Neutrophil (primary cell): ENCODE measurements around the gene TLR8.

Experiments
- H3K27ac ChIP-seq: fragments of 200-600 bp; sonication (generic); 2 replicates; pipeline ENCODE4 v1.5.1; 2016; ENCODE audit warnings: mild to moderate bottlenecking, moderate library complexity
- H3K27me3 ChIP-seq: fragments of 200-600 bp; sonication (generic); 2 replicates; pipeline ENCODE4 v1.6.0; 2016; ENCODE audit warnings: mild to moderate bottlenecking
- H3K36me3 ChIP-seq: fragments of 200-600 bp; sonication (generic); 2 replicates; pipeline ENCODE4 v1.5.1; 2017
- H3K4me1 ChIP-seq, 2 experiments: fragments of 200-600 bp in 1 of 2; sonication (generic) in 1 of 2; 1 replicate in 1 of 2; 2 replicates in 1 of 2; pipeline versions ENCODE4 v1.5.1 to v1.6.1; 2013 to 2016; ENCODE audit warnings: low read depth in 1 of 2, low read length in 1 of 2, mild to moderate bottlenecking in 1 of 2, moderate library complexity in 1 of 2; ENCODE audit not compliant: control insufficient read depth in 1 of 2, insufficient read depth in 1 of 2
- H3K4me3 ChIP-seq, 2 experiments: fragments of 200-600 bp in 1 of 2; sonication (generic) in 1 of 2; 1 replicate in 1 of 2; 2 replicates in 1 of 2; pipeline ENCODE4 v1.5.1; 2013 to 2016; ENCODE audit warnings: low read depth in 1 of 2, low read length in 1 of 2, mild to moderate bottlenecking in 1 of 2, moderate library complexity in 1 of 2
- H3K9me3 ChIP-seq: fragments of 200-600 bp; sonication (generic); 2 replicates; pipeline ENCODE4 v1.5.1; 2016
- CTCF ChIP-seq: fragments of 200-600 bp; sonication (generic); IDR thresholded peaks from 2 replicates; pipeline ENCODE4 v1.5.1; 2016; ENCODE audit warnings: antibody characterized with exemption

TLR8 gene

DNA sequence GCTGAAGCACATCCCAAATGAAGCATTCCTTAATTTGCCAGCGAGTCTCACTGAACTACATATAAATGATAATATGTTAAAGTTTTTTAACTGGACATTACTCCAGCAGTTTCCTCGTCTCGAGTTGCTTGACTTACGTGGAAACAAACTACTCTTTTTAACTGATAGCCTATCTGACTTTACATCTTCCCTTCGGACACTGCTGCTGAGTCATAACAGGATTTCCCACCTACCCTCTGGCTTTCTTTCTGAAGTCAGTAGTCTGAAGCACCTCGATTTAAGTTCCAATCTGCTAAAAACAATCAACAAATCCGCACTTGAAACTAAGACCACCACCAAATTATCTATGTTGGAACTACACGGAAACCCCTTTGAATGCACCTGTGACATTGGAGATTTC lies 14.6 kb downstream of the TLR8 start:
- no peak for TF ChIP-seq CTCF
- no peak overlapping the region for H3K4me3 ChIP-seq

GRCh38 chrX:12921886-12922598 lies 15.6 kb downstream of the TLR8 start:
- Histone ChIP-seq H3K4me3 (no peak overlapping the region), H3K36me3 (peaks cover 39% of the 10 kb centered on the region), H3K9me3 (no peaks in the 10 kb centered on the region), H3K27ac (no peak overlapping the region), H3K4me1 (peaks cover 17 to 30% of the 10 kb centered on the region in 2 experiments), H3K27me3 (no peaks in the 10 kb centered on the region)
- TF ChIP-seq CTCF = no peak

More for the DNA sequence above, 14.6 kb downstream of the TLR8 start:
- H3K9me3 ChIP-seq = no peaks in the 10 kb centered on the region
- no peaks in the 10 kb centered on the region for H3K27me3 ChIP-seq
- H3K36me3 ChIP-seq = peaks cover 39% of the 10 kb centered on the region
- H3K4me1 ChIP-seq = peaks cover 17 to 36% of the 10 kb centered on the region in 2 experiments
- H3K27ac ChIP-seq = peak overlapping the region; percentile 65

DNA sequence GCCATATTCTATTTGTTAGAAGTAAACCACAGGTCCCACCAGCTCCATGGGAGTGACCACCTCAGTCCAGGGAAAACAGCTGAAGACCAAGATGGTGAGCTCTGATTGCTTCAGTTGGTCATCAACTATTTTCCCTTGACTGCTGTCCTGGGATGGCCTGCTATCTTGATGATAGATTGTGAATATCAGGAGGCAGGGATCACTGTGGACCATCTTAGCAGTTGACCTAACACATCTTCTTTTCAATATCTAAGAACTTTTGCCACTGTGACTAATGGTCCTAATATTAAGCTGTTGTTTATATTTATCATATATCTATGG lies 16.1 kb downstream of the TLR8 start:
- peaks cover 17 to 30% of the 10 kb centered on the region in 2 experiments for H3K4me1 ChIP-seq
- no peak overlapping the region for H3K4me3 ChIP-seq
- TF ChIP-seq CTCF = no peak
- no peaks in the 10 kb centered on the region for H3K27me3 ChIP-seq
- H3K9me3 ChIP-seq = no peaks in the 10 kb centered on the region
- H3K36me3 ChIP-seq = peaks cover 39% of the 10 kb centered on the region
- H3K27ac ChIP-seq = no peak overlapping the region

DNA sequence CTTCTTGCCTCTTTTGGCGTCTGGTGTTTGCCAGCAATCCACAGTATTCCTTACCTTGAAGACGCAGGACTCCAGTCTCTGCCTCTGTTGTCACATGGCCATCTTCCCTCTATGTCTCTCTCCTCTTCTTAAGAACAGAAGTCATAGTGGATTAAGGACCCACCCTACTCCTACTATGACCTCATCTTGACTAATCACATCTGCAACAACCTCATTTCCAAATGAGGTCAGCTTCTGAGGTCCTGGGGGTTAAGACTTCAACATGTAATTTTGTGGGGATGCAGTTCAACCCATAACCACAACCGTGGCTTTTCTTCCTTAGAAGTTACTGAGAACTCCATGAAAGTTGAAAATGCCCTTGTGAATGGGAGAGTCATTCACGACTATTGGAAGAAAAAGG lies 23.3 kb downstream of the TLR8 start:
- H3K4me3 ChIP-seq = no peak overlapping the region

DNA sequence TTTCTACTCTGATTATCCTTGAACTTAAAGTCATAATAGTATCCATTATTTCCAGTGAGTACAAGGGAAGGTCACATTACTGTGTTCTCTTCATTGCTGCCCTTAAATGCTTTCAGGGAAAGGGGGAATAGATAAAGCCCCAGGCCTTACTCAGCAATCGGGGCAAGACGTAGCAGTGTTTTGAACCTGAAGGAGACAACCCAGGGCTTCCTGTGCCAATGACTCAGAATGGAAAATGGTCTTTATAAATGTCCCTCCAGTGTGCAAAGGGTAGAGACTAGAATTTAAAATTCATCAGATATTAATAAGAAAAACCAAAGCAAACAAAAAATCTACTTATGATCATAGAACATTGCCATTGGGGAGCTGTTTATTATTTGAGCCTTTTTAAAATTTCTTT lies 23.7 kb downstream of the TLR8 start:
- H3K9me3 ChIP-seq = no peaks in the 10 kb centered on the region
- TF ChIP-seq CTCF = no peak
- H3K36me3 ChIP-seq = no peaks in the 10 kb centered on the region
- no peaks in the 10 kb centered on the region for H3K27me3 ChIP-seq
- H3K4me3 ChIP-seq = no peak overlapping the region
- H3K27ac ChIP-seq = no peak overlapping the region
- H3K4me1 ChIP-seq = no peaks in the 10 kb centered on the region

More for the DNA sequence above, 23.3 kb downstream of the TLR8 start:
- no peaks in the 10 kb centered on the region for H3K9me3 ChIP-seq
- no peak for TF ChIP-seq CTCF
- no peaks in the 10 kb centered on the region for H3K4me1 ChIP-seq
- no peaks in the 10 kb centered on the region for H3K27me3 ChIP-seq
- no peaks in the 10 kb centered on the region for H3K36me3 ChIP-seq
- no peak overlapping the region for H3K27ac ChIP-seq

DNA sequence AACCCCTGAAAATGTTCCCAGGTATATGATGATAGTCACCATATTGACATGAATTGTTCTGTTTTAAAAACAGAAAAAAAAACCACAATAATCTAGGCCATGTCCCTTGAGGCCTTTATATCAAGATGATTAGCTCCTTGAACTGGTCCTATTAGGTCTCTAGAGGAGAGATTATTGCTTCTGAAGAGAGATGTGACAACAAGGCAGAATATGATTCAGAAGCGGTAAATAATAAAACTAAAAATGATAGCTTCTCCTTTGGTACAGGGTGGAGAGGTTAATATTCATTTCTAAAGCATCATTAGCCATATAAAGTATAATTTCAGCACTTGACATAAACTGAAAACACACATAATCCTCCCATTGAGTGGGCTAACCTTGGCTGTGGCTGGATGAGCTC lies 25.8 kb downstream of the TLR8 start:
- H3K27me3 ChIP-seq = no peaks in the 10 kb centered on the region
- no peak overlapping the region for H3K27ac ChIP-seq
- no peaks in the 10 kb centered on the region for H3K9me3 ChIP-seq
- H3K36me3 ChIP-seq = no peaks in the 10 kb centered on the region
- no peaks in the 10 kb centered on the region for H3K4me1 ChIP-seq
- TF ChIP-seq CTCF = no peak
- no peak overlapping the region for H3K4me3 ChIP-seq
